Stimulated activated CD8-positive, alpha-beta memory T cell treated with anti-CD3 and anti-CD28 coated beads, Interleukin-12 subunit alpha, Interleukin-12 subunit beta, amount 100 ng/mL, for 1 hour (primary cell): ENCODE results near the gene EYS.
"Not testable (repeated sequence)": the region's sequence is repeated elsewhere in the genome, so short reads cannot be mapped to it uniquely, and the experiment has no call there.

Source experiments
- DNase-seq: peaks from one replicate; pipeline ENCODE4 v3.0.0-alpha.2; 2020; ENCODE audit warnings: low read depth

EYS gene

DNA sequence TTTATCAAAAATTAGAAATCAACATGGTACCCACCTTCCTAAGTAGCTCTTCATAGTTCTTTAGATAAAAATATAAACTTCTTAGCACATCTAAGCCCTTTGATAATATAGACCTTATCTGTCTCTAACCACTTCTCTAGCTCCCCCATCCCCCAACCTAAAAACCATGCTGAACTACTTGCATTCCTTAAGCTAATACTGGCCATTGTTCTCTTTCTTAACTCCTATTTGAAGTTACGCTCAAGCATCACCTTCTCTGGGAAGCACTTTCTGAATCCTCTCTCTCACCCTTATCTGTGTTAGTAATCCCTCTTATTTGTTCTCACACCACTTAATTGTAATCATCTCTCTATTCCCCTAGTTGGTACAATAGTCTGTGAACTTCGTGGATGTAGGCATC, 1918.5 kb downstream of the EYS start:
- DNase-seq, result no peak

DNA sequence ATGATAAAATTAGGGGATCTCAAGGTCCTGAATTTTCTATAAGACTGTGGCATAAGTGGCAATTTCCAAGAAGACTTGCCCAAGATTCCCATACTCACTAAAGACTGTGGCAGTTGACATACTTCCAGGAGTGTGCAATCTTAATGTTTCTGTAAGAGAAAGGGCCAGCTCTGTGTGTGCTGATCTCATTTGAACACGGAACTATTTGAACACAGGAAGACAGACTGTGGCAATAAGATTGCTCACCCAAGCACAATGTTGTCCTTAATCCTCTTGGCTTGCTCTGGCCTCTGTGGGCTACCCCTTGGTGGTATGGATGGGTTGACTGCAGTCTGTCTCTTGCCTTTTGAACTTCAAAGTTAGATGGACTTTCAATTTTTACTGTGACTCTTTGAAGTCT, 1920.0 kb downstream of the EYS start:
- DNase-seq, result no peak

- no peak for DNase-seq
Observed at GRCh38 chr6:63785006-63785405, 1922.0 kb downstream of the EYS start.

GRCh38 chr6:63783096-63783495, 1923.9 kb downstream of the EYS start:
- no peak for DNase-seq

GRCh38 chr6:63774961-63775360, 1932.1 kb downstream of the EYS start:
- no peak for DNase-seq

- DNase-seq, result no peak
Observed at GRCh38 chr6:63773200-63773599, 1933.8 kb downstream of the EYS start.

GRCh38 chr6:63765828-63766227, 1941.2 kb downstream of the EYS start:
- DNase-seq, result no peak

- DNase-seq, result no peak
Observed at GRCh38 chr6:63764318-63764916, 1942.6 kb downstream of the EYS start.

DNA sequence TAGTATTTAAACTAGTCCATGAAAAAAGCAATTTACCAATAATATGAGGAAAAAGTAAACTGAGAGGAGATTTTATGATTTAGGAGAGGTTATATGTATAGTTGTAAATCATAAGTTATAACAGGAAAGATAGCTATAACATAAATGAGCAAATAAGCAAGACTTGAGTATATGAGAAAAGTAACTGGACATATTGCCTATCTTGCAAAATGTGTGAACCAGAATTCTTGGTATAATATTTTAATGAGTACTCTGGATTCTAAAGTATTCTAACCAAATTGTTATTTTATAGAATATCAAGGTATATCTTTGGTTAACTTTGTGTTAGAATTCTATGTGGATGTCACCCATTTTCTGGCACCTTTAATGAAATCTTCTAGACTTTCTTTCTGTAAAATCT, 1946.8 kb downstream of the EYS start:
- no peak for DNase-seq

DNA sequence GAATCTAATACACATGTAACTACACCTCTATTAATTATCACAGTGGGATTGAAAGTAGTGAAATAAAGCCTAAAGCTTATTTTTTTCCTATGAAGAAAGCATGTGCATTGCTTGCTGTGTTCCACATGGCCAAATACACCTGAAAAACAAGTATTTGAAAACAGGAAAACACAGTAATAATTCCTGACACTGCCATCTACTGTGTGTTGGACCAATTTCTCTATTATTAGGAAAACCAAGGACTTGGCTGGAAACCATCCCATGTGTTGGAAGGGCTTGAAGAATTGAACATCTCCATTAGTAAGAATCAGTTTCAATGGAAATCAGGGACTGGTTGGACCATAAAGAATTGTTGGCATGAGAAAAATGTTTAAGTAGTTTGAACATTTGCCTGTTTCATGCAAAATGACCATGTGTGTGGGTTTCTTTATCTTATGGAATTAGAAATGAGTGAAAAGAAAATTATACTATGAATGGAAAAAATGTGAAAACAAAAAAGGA, 1947.4 kb downstream of the EYS start:
- DNase-seq, result no peak

DNA sequence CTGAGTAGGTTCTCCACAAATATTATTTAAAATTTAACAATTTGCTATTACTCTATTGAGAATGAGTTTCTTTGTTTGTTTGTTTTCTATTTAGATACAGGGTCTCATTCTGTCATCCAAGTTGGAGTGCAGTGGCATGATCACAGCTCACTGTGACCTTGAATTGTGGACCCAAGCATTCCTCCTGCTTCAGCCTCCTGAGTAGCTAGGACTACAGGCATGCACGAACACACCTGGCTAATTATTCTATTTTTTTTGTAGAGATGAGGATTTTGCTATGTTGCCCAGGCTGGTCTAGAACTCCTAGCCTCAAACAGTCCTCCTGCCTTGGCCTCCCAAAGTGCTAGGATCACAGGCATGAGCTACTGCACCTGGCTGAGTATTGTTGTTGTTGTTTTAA, 1949.2 kb downstream of the EYS start:
- DNase-seq, result no peak

- not testable (repeated sequence) for DNase-seq
Observed at GRCh38 chr6:63757275-63757674, 1949.8 kb downstream of the EYS start.

DNA sequence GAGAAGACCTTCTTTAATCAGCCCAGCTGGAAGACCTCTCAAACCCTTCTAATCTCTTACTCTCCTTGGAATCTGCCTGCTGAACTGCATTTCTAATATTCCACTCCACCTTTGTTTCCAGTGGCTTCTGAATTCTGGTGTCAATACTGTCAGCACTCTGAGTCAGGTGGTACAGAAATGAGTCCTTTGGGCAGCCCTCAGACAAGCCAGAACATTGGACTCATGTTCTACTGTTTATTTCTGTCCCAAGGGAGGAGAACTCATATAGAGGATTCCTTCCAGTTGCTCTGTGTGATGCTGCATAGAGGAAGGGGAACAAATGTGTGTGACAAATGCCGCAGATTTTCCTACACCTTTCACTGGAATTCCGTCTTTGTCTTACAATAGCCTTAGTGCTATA, 1956.6 kb downstream of the EYS start:
- DNase-seq, result no peak

DNA sequence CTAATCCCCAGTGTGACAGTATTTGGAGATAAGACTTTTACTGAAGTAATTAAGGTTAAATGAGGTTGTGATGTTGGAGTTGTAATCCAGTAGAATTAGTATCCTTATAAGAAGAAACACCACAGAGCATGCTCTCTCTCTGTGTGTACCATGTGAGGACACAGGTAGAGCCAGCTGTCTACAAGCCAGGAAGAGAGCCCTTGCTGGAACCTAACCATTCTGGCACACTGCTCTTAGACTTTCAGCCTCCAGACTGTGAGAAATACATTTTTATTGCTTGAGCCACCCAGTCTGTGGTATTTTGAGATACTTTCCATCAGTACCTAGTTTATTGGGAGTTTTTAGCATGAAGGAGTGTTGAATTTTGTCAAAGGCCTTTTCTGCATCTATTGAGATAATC, 1961.2 kb downstream of the EYS start:
- no peak for DNase-seq

- DNase-seq, result no peak
Observed at GRCh38 chr6:63744810-63745209, 1962.2 kb downstream of the EYS start.

DNA sequence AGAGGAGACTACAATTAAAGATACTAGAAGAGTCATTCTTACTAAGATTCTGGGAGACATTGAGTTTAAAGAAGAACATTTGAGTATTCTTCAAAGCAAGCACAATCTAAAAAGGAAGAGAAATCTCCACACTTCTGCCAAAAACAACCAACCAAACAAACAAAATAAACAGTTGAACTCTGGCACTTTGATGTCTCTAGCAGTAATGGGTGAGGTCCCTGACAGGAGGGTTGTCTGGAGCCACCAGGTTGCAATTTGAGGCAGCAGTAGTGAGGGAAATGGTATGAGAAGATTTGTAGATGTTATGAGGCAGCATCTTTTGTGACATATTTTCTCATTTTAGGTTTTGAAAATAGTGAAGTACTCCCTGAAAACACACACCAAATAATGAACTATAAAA, 1963.3 kb downstream of the EYS start:
- no peak for DNase-seq

- no peak for DNase-seq
Observed at GRCh38 chr6:63742060-63742459, 1965.0 kb downstream of the EYS start.

DNA sequence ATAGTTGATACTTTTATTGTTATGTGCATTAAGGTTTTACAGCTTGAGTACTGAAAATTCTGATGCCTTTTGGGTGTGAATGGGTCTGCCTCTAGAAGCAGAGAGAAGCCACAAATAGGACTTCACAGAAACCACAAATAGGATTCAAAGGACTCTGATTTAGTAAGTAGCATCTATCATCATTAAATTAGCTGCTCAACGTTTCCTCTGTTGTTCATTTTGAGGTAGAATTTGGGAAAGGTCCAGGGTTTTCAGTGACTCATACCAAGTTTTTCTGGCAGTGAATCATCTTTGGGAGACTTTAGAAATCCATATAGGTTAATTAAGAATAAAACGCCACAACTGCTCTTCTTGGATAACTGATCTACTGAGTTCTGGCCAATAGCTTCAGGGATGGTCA, 1966.3 kb downstream of the EYS start:
- no peak for DNase-seq

DNA sequence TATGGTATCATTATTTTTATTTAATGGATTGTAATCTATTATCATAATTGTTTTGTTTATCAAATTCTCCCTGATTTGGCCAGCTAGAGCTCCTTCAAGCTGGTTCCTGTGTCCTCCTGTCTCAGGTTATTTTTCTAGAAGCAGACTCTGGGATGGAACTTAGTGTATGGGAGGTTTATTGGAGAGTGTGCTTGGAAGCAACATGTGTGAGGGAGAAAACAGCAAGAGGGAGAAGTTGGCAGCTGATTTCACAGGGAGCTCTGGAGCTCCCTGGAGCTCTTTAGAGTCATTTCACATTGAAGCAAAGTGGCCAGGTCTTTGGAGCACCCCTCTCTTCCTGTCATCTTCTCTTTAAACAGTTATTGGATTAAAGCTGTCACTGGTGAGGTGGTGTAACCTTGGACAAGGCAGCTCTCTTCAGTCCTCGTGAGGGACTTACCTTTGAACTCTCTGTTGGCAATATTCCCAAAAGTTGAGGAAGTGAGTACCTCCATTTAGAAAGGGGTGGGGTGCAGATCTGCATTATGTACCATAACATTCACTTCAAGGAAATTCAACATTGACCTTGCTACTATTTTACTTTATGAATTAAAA, 1967.8 kb downstream of the EYS start:
- no peak for DNase-seq

GRCh38 chr6:63738190-63738589, 1968.8 kb downstream of the EYS start:
- DNase-seq, result not testable (repeated sequence)

- no peak for DNase-seq
Observed at GRCh38 chr6:63734923-63735322, 1972.1 kb downstream of the EYS start.

GRCh38 chr6:63732336-63732735, 1974.7 kb downstream of the EYS start:
- DNase-seq, result no peak

DNA sequence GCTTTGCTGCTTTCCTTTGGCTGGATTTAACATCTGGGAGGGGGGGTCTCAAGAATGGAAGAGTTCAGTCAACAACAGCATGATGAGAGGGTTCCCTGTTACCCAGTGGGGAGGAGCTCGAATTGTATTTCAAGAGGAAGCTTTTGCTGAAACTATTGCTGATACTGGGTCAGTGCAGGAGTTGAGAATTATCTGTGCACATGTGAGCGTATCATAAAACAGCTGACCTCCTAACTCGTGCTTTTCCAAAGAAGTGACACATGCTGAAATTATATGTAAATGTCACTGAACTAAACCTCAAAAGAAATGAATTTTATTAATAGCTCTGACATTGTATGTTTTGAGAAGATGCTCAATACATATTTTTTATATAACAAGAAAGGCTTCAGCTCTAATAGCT, 1975.1 kb downstream of the EYS start:
- no peak for DNase-seq

DNA sequence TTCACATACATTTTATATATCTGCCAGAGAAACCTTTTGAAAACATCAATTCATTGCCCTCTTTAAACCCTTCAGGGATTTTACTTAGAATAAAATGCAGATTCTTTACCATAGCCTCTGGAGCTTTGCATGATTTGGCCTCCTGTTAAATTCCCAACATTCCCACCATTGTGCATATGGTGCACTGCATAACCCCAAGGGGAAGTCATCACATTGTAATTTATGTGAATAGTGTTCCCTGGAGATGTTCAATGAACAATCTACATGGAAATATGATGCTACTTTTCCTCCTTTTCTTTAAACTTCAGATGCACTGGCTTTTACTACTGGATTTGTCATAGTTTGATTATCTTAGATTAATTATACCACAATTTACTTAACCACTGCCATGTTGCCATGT, 1976.7 kb downstream of the EYS start:
- no peak for DNase-seq
